ENCODE data around the gene TMEM229B. TPM values are rescaled to one million over a fixed set of nuclear protein-coding genes. Genes with fewer than 3 reads are reported as not detected.

The TMEM229B gene

GRCh38 chr14:67421356-67422224 is 66.9 kb downstream of the TMEM229B start:
- no peak overlapping the region for H2AK5ac ChIP-seq (ENCODE audit: low read depth, low read length)
- no peaks in the 10 kb centered on the region for H3K79me1 ChIP-seq (ENCODE audit: low read depth, low read length)
- no peaks in the 10 kb centered on the region for H3K27me3 ChIP-seq (ENCODE audit: control insufficient read depth in 3 of 3, insufficient read depth in 3 of 3, low read depth in 1 of 3, low read length in 3 of 3)
- H2BK12ac ChIP-seq (ENCODE audit: low read length), result no peak overlapping the region
- no peak overlapping the region for H4K91ac ChIP-seq (ENCODE audit: low read depth, low read length, poor library complexity)
- H3K4me1 ChIP-seq (ENCODE audit: control insufficient read depth in 2 of 2, insufficient read depth in 1 of 2, low read depth in 1 of 2, low read length in 2 of 2), result peaks cover 0 to 2% of the 10 kb centered on the region in 2 donors
- no peak overlapping the region for H3K18ac ChIP-seq (ENCODE audit: low read length)
- H3K27ac ChIP-seq (replicated peaks; ENCODE audit: low read length), result no peak overlapping the region
- H3K36me3 ChIP-seq (replicated peaks in 1 of 2; ENCODE audit: control insufficient read depth in 2 of 2, insufficient read depth in 2 of 2, low read length in 2 of 2), result no peaks in the 10 kb centered on the region
- no peak overlapping the region for H3K4me3 ChIP-seq (ENCODE audit: low read length in 2 of 2)
- H3K9ac ChIP-seq (ENCODE audit: low read depth, low read length, poor library complexity), result no peak overlapping the region
- WGBS, 2 donors (ENCODE audit: extremely low coverage in 2 of 2, insufficient read length in 2 of 2, insufficient replicate concordance in 1 of 2), result no CpG with 5 or more reads among the region's 11 CpGs
- H3K4me2 ChIP-seq (ENCODE audit: insufficient read depth, low read length, poor library complexity, severe bottlenecking), result no peak overlapping the region
- no peak overlapping the region for H3K14ac ChIP-seq (ENCODE audit: low read length)
- no peaks in the 10 kb centered on the region for H3K9me3 ChIP-seq (replicated peaks in 1 of 2; ENCODE audit: control insufficient read depth in 2 of 2, insufficient read depth in 1 of 2, low read depth in 1 of 2, low read length in 2 of 2)
- no peak for DNase-seq (ENCODE audit: low spot score)
- H2AFZ ChIP-seq (ENCODE audit: low read length), result no peak overlapping the region
- H2BK120ac ChIP-seq (ENCODE audit: low read depth, low read length), result no peak overlapping the region
- no peak overlapping the region for H2BK15ac ChIP-seq (ENCODE audit: low read length)
- H3K23ac ChIP-seq (ENCODE audit: low read depth, low read length, poor library complexity), result no peak overlapping the region
- no peak overlapping the region for H3K4ac ChIP-seq (ENCODE audit: low read length)
- H2BK5ac ChIP-seq (ENCODE audit: low read length), result no peak overlapping the region
- H4K8ac ChIP-seq (ENCODE audit: low read depth, low read length), result no peak overlapping the region

Small RNAs within 50 kb of the gene (small RNA-seq; reads per million reads assigned to genes)
- not detected for gene MIR5694 (ENCODE audit: insufficient read depth)
